Mesothelial cell of epicardium (in vitro differentiated cells): ENCODE results near the gene FBN1. TPM values are rescaled to one million over a fixed set of nuclear protein-coding genes. Genes with fewer than 3 reads are reported as not detected.

ENCODE experiments used
- DNase-seq, 2 experiments: peaks; one replicate each; pipeline ENCODE4 v3.0.0; 2021; ENCODE audit warnings: low spot score in 2 of 2; ENCODE audit not compliant: unreplicated experiment in 2 of 2
- H3K27ac Mint-ChIP-seq: 2 replicates; pipeline ENCODE4 v1.8.0; 2021; ENCODE audit warnings: mixed read lengths
- H3K27me3 Mint-ChIP-seq: 2 replicates; pipeline ENCODE4 v1.8.0; 2021; ENCODE audit warnings: low read depth, mixed read lengths
- H3K36me3 Mint-ChIP-seq: 2 replicates; pipeline ENCODE4 v1.8.0; 2021; ENCODE audit warnings: mixed read lengths
- H3K4me1 Mint-ChIP-seq: 2 replicates; pipeline ENCODE4 v1.8.0; 2021; ENCODE audit warnings: mixed read lengths
- H3K4me3 Mint-ChIP-seq: 2 replicates; pipeline ENCODE4 v1.8.0; 2021; ENCODE audit warnings: mild to moderate bottlenecking, moderate library complexity, mixed read lengths
- H3K9me3 Mint-ChIP-seq: 2 replicates; pipeline ENCODE4 v1.8.0; 2021; ENCODE audit warnings: mixed read lengths
- total RNA-seq: library from RNA; stranded (reverse); gene quantifications from 3 replicates; pipeline ENCODE4 v1.2.1, GENCODE V29; 2021
- TF ChIP-seq, protein P1 (sequence below): fragments of 200-600 bp; sonication (generic); IDR thresholded peaks from one replicate; pipeline ENCODE4 v1.5.0; 2021; ENCODE audit warnings: antibody characterized with exemption; ENCODE audit not compliant: unreplicated experiment

The FBN1 gene
- total RNA-seq, 1 donor from 2014 or later, result 67.9 TPM

DNA sequence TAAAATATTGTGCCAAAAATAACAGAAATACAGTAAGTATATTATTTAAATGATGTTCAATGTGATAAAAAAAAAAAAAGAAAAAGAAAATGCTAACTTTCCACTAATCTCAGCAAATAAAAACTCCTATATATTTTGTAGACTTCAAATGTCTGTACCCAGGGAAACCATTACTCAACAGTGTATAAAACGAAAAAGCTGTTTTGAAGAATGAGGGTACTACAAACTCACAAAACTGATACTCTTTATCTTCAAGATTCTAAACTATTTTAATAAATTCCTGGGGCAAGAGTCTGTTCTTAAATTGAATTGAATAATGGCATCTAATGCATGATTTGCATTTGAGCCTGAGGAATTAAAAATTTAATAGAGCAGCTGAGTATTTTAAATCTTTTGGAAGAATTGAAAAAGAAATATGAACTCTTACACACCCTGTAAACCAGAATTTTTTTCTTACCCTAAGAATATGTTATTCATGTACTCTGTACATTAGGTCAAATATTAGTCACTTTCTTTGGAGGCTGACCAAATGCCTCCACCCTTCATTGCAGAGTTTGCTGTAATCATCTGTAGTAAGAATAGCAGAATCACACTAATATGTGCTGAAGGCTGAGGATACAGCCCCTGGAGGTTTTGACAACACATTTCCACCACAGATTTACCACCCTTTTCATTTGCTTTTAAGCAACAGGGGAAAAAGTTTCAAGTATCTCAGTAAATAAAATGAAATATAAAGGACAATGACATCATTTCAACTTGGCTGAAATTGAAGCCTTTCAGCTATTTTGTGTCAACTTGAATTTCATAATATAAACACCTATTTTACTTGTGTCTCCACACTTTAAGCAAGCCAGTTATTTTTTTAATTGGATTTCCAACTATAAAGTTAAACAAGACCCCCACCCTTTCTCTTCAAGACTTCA, 79.7 kb downstream of the FBN1 start:
- H3K27ac Mint-ChIP-seq, result peak overlapping the region; percentile 36
- peaks cover 22% of the 10 kb centered on the region for H3K9me3 Mint-ChIP-seq
- H3K36me3 Mint-ChIP-seq, result peaks cover 8% of the 10 kb centered on the region
- TF ChIP-seq, protein P1, sequence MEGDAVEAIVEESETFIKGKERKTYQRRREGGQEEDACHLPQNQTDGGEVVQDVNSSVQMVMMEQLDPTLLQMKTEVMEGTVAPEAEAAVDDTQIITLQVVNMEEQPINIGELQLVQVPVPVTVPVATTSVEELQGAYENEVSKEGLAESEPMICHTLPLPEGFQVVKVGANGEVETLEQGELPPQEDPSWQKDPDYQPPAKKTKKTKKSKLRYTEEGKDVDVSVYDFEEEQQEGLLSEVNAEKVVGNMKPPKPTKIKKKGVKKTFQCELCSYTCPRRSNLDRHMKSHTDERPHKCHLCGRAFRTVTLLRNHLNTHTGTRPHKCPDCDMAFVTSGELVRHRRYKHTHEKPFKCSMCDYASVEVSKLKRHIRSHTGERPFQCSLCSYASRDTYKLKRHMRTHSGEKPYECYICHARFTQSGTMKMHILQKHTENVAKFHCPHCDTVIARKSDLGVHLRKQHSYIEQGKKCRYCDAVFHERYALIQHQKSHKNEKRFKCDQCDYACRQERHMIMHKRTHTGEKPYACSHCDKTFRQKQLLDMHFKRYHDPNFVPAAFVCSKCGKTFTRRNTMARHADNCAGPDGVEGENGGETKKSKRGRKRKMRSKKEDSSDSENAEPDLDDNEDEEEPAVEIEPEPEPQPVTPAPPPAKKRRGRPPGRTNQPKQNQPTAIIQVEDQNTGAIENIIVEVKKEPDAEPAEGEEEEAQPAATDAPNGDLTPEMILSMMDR, result no peak
- H3K4me3 Mint-ChIP-seq, result no peak overlapping the region
- no peaks in the 10 kb centered on the region for H3K27me3 Mint-ChIP-seq
- H3K4me1 Mint-ChIP-seq, result peaks cover 19% of the 10 kb centered on the region
- DNase-seq, result no peak

DNA sequence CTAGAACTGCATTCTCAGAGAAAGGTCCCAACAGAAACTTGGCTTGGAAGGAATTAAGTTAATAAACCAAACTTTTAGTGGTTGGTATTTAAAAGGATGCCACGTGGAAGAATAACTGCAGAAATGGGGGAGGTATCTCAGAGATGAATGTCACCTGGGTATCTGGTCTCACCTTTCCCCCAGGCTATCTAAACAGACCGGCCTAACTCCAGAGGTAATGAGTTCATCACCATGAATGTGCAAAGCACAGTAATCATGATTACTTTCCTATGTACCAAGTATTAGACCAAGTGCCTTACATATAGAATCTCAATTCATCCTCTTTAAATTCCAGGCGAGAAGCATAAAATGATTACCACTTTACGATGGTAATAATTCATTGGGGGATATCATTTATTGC, 80.8 kb downstream of the FBN1 start:
- Mint-ChIP-seq H3K27ac (no peak overlapping the region), H3K27me3 (no peaks in the 10 kb centered on the region), H3K36me3 (peaks cover 8% of the 10 kb centered on the region), H3K4me1 (peaks cover 24% of the 10 kb centered on the region), H3K9me3 (peaks cover 22% of the 10 kb centered on the region), H3K4me3 (no peak overlapping the region)
- DNase-seq, result no peak
- TF ChIP-seq, protein P1, result no peak

DNA sequence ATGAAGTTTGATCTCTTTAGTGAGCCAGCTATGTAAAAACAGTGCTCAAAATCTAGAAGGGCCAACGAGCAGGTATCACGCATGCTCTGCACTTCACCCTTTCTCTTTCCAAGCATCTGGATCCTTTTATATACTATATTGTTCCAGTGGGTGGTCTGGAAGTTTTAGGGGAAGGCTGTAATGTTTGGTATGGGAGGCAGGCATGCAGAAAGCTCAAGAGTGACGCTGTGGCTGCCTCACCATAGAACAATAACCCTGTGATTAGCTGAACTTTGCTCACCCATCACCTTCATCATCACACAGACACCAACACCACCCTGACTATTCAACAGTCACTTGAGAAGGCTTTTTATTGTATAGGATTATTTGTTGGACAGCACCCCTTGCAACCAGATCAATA, 81.6 kb downstream of the FBN1 start:
- TF ChIP-seq, protein P1, result no peak
- no peaks in the 10 kb centered on the region for H3K27me3 Mint-ChIP-seq
- peak overlapping the region; percentile 35 for H3K27ac Mint-ChIP-seq
- H3K36me3 Mint-ChIP-seq, result peaks cover 6% of the 10 kb centered on the region
- DNase-seq, result no peak
- H3K4me3 Mint-ChIP-seq, result no peak overlapping the region
- peaks cover 18% of the 10 kb centered on the region for H3K9me3 Mint-ChIP-seq
- H3K4me1 Mint-ChIP-seq, result peaks cover 31% of the 10 kb centered on the region

DNA sequence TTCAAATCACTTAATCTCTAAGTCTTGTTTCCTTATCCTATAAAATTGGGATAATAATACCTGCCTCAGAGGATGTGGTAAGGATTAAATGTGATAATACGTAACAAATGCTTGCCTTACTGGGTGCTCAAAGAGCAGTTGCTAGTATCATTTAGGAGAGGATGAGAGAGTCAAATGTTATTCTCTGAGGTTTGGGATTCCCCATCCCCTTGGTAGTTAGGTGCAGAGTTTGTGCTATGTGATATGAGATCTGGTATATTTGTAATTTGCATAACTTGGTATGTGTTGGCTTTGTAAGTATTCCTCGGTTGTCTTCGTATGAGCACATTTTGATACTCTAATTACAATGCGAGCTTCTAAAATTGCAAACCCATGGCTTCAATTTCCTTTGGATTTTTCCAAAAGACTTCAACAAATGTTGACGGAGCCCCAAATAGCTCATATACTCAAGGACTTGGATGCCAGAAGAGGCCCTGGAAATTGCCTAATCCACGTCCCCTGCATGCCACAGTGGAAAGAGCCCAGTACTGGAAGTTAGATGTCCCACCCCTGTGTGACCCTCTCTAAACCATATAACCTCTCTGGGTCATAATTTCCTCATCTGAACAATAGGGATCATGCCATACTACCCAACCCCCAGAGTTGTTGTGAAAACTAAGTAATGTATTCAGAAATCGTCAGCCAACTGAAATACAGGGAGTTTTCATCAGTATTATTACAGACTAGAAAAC, 85.0 kb downstream of the FBN1 start:
- Mint-ChIP-seq H3K4me3 (no peak overlapping the region), H3K9me3 (no peaks in the 10 kb centered on the region), H3K27ac (no peak overlapping the region), H3K36me3 (no peaks in the 10 kb centered on the region), H3K4me1 (peaks cover 42% of the 10 kb centered on the region), H3K27me3 (no peaks in the 10 kb centered on the region)
- TF ChIP-seq, protein P1, result no peak
- DNase-seq, result no peak

DNA sequence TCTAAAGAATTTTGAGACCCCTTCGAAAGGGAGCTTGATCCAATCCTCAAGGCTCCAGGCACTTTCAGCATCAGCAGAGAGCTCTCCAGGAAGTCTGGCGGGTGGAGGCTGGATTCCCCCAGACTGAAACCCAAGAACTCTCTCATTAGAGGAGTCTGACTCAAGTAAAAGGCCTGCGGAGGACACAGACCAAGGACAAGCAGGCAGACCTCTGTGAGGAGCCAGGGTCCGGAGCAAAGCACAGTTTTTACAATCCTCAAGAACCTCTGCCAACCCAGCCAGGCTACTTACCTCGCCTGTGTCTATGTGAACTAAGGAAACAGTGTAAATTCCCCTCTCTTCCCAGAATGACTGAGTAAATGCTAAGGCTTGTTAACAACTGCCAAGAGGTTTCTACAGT, 86.2 kb downstream of the FBN1 start:
- H3K9me3 Mint-ChIP-seq, result no peaks in the 10 kb centered on the region
- peak in 1 of 2 experiments; percentile 41 for DNase-seq
- TF ChIP-seq, protein P1, result no peak
- no peak overlapping the region for H3K4me3 Mint-ChIP-seq
- peak overlapping the region; percentile 70 for H3K27ac Mint-ChIP-seq
- H3K27me3 Mint-ChIP-seq, result no peaks in the 10 kb centered on the region
- H3K36me3 Mint-ChIP-seq, result no peaks in the 10 kb centered on the region
- H3K4me1 Mint-ChIP-seq, result peaks cover 41% of the 10 kb centered on the region
